ENCODE data around the gene KLHL25. TPM values are rescaled to one million over a fixed set of nuclear protein-coding genes. Genes with fewer than 3 reads are reported as not detected.
A peak's percentile ranks its signal among the peaks of the same experiment; 100 is the strongest.

The KLHL25 gene
- polyA plus RNA-seq, 2 of the 4 experiments (the other 2 are of a cell fraction), result 3.2 to 6.1 TPM

- POLR2A ChIA-PET, result no interaction called here
- H3K9me3 ChIP-seq, result no peaks in the 10 kb centered on the region
- DNase-seq (ENCODE audit: low read depth in 1 of 2, low spot score in 1 of 2), result no peak
- no peak overlapping the region for H3K27ac ChIP-seq
- no peaks in the 10 kb centered on the region for H3K4me1 ChIP-seq
- 92% methylated on average over 21 of the region's 21 CpGs for WGBS (ENCODE audit: missing lambda C conversion rate)
- CTCF ChIA-PET, result interaction anchor here (0.6 to 1.5 kb wide), 9 partner anchors 11 to 460 kb away, joined by 3 to 6 read pairs (median 3); no protein-coding TSS in a partner anchor
- FAIRE-seq, result no peak
- no peak overlapping the region for H3K4me2 ChIP-seq
- no peak overlapping the region for H3K4me3 ChIP-seq
- TF ChIP-seq RAD21 (conservative IDR thresholded peaks at IDR 0.05 in 1 of 2, IDR thresholded peaks at IDR 0.05 in 1 of 2), result no peak
- TF ChIP-seq CBX8 (IDR thresholded peaks at IDR 0.05), result no peak
- TF ChIP-seq CBX2 (IDR thresholded peaks at IDR 0.05; ENCODE audit: borderline replicate concordance, low read depth), result no peak
- TF ChIP-seq HES2 (IDR thresholded peaks at IDR 0.05), result no peak
- no peak for TF ChIP-seq ZSCAN20 (CRISPR knock-in tag; IDR thresholded peaks at IDR 0.05)
- no peak for TF ChIP-seq HOXB13 (CRISPR knock-in tag; IDR thresholded peaks at IDR 0.05; ENCODE audit: low read depth)
- TF ChIP-seq ZFP36 (IDR thresholded peaks at IDR 0.05; ENCODE audit: borderline replicate concordance, partially characterized antibody), result no peak
- ATAC-seq, result no peak
These were observed 45.2 kb downstream of the KLHL25 start for GRCh38 chr15:85749261-85750151.

GRCh38 chr15:85748729-85749128 lies 46.0 kb downstream of the KLHL25 start:
- FAIRE-seq (no peak), DNase-seq (ENCODE audit: low read depth in 1 of 2, low spot score in 1 of 2) (no peak), ATAC-seq (peak in 1 of 2 experiments; percentile 14; a peak in 1 of 6 replicates)
- CTCF ChIA-PET, result interaction anchor here (1.1 to 1.5 kb wide), 5 partner anchors 12 to 92 kb away, joined by 3 to 6 read pairs (median 4); no protein-coding TSS in a partner anchor
- POLR2A ChIA-PET, result no interaction called here
- Histone ChIP-seq H3K9me3 (no peaks in the 10 kb centered on the region), H3K4me1 (no peaks in the 10 kb centered on the region), H3K4me2 (no peak overlapping the region), H3K4me3 (no peak overlapping the region), H3K27ac (no peak overlapping the region)
- 90% methylated on average over 11 of the region's 11 CpGs for WGBS (ENCODE audit: missing lambda C conversion rate)
- no peak for TF ChIP-seq EP300 (IDR thresholded peaks at IDR 0.05)

GRCh38 chr15:85748176-85748575 lies 46.5 kb downstream of the KLHL25 start:
- ChIA-PET POLR2A (no interaction called here), CTCF (interaction anchor here (1.5 kb wide), 1 partner anchor 92 kb away, joined by 6 read pairs; no protein-coding TSS in a partner anchor)
- ATAC-seq, result no peak
- Histone ChIP-seq H3K4me2 (no peak overlapping the region), H3K4me3 (no peak overlapping the region), H3K9me3 (no peaks in the 10 kb centered on the region), H3K27ac (no peak overlapping the region), H3K4me1 (no peaks in the 10 kb centered on the region)
- no peak for DNase-seq (ENCODE audit: low read depth in 1 of 2, low spot score in 1 of 2)
- FAIRE-seq, result no peak
- WGBS (ENCODE audit: missing lambda C conversion rate), result 95% methylated on average over 9 of the region's 9 CpGs
- TF ChIP-seq BHLHE40 (IDR thresholded peaks at IDR 0.05; ENCODE audit: low read depth, low read length) (no peak), EP300 (IDR thresholded peaks at IDR 0.05) (no peak)

- Histone ChIP-seq H3K27ac (no peak overlapping the region), H3K9me3 (no peaks in the 10 kb centered on the region), H3K4me1 (no peaks in the 10 kb centered on the region), H3K4me2 (no peak overlapping the region), H3K4me3 (no peak overlapping the region)
- TF ChIP-seq BHLHE40 (IDR thresholded peaks at IDR 0.05; ENCODE audit: low read depth, low read length), result no peak
- TF ChIP-seq ELK1 (IDR thresholded peaks at IDR 0.05; ENCODE audit: low read depth, low read length), result no peak
- no peak for TF ChIP-seq GATA3 (IDR thresholded peaks at IDR 0.05; ENCODE audit: borderline replicate concordance)
- no peak for TF ChIP-seq SREBF2 (IDR thresholded peaks at IDR 0.05)
- no peak for TF ChIP-seq ZFP36 (IDR thresholded peaks at IDR 0.05; ENCODE audit: borderline replicate concordance, partially characterized antibody)
- no peak for TF ChIP-seq ZC3H11A (IDR thresholded peaks at IDR 0.05)
- no peak for TF ChIP-seq HES2 (IDR thresholded peaks at IDR 0.05)
- no peak for TF ChIP-seq SMC3 (IDR thresholded peaks at IDR 0.05)
- no peak for TF ChIP-seq REST (IDR thresholded peaks at IDR 0.05)
- TF ChIP-seq POLR2AphosphoS2 (conservative IDR thresholded peaks at IDR 0.05; ENCODE audit: low read length), result no peak
- no peak for TF ChIP-seq MAZ (IDR thresholded peaks at IDR 0.05; ENCODE audit: borderline replicate concordance, low read depth, low read length)
- TF ChIP-seq E2F6 (IDR thresholded peaks at IDR 0.05; ENCODE audit: borderline replicate concordance, low read depth), result no peak
- TF ChIP-seq ESRRA (IDR thresholded peaks at IDR 0.05; ENCODE audit: borderline replicate concordance, low read length), result no peak
- TF ChIP-seq HOXA7 (CRISPR knock-in tag; IDR thresholded peaks at IDR 0.05), result no peak
- POLR2A ChIA-PET, result no interaction called here
- DNase-seq (ENCODE audit: low read depth in 1 of 2, low spot score in 1 of 2) (no peak), ATAC-seq (no peak), FAIRE-seq (no peak)
- WGBS (ENCODE audit: missing lambda C conversion rate), result 91% methylated on average over 12 of the region's 12 CpGs
- CTCF ChIA-PET, result no interaction called here
These were observed 48.1 kb downstream of the KLHL25 start for GRCh38 chr15:85746641-85747040.

Data from A549 (cell line).